Astrocyte (in vitro differentiated cells and primary cell): Measurements from ENCODE around the gene DDOST.

Experiments used
- CTCF ChIP-seq: IDR thresholded peaks from 2 replicates; pipeline ENCODE4 v1.5.1; 2011; ENCODE audit warnings: low read depth, mild to moderate bottlenecking, inconsistent platforms, low read length, moderate library complexity; ENCODE audit not compliant: insufficient read depth
- EZH2 ChIP-seq: IDR thresholded peaks from 2 replicates; pipeline ENCODE4 v1.6.1; 2012; ENCODE audit warnings: mild to moderate bottlenecking, low read length, inconsistent platforms; ENCODE audit not compliant: insufficient read depth

GRCh38 chr1:20625176-20626097 is 35.7 kb downstream of the DDOST start:
- TF ChIP-seq CTCF = no peak
- TF ChIP-seq EZH2 = no peak
